ENCODE data around the gene PARP1.
A peak's percentile ranks its signal among the peaks of the same experiment; 100 is the strongest.

Gene PARP1

GRCh38 chr1:226355016-226355415, 52.9 kb downstream of the PARP1 start:
- H3K4me2 ChIP-seq (ENCODE audit: low read length), result peak overlapping the region; percentile 52
- peak overlapping the region; percentile 96 for H3K27ac ChIP-seq (ENCODE audit: low read depth, low read length, poor library complexity, severe bottlenecking)
- no peak for TF ChIP-seq CTCF (IDR thresholded peaks at IDR 0.05; ENCODE audit: low read length)
- no peak for TF ChIP-seq EZH2 (IDR thresholded peaks at IDR 0.05; ENCODE audit: borderline replicate concordance, low read length)
- peak overlapping the region; percentile 31 for H3K4me3 ChIP-seq (ENCODE audit: low read depth, low read length, poor library complexity, severe bottlenecking)
- H3K36me3 ChIP-seq (ENCODE audit: insufficient read depth, low read length), result peaks cover 28% of the 10 kb centered on the region
- H3F3A ChIP-seq (ENCODE audit: insufficient read depth, low read length), result peaks cover 12% of the 10 kb centered on the region; the same call in 1 of the 2 replicates
- peaks cover 67% of the 10 kb centered on the region for H3K4me1 ChIP-seq (ENCODE audit: insufficient read depth, low read length, severe bottlenecking)
- no peaks in the 10 kb centered on the region for H3K9me3 ChIP-seq (ENCODE audit: low read length)
- H2AFZ ChIP-seq (ENCODE audit: low read length), result no peak overlapping the region
- no peaks in the 10 kb centered on the region for H3K27me3 ChIP-seq (ENCODE audit: insufficient read depth, low read length)
- H3K79me2 ChIP-seq (ENCODE audit: insufficient read depth, low read length), result no peaks in the 10 kb centered on the region
- H3K9me2 ChIP-seq (ENCODE audit: low read depth, low read length), result no peaks in the 10 kb centered on the region
- H4K20me1 ChIP-seq (ENCODE audit: insufficient read depth, low read length), result no peaks in the 10 kb centered on the region
- peak overlapping the region; percentile 65 for H3K9ac ChIP-seq (ENCODE audit: low read length)

GRCh38 chr1:226353698-226354525, 54.0 kb downstream of the PARP1 start:
- Histone ChIP-seq H3K36me3 (ENCODE audit: insufficient read depth, low read length) (peaks cover 17% of the 10 kb centered on the region), H3K27ac (ENCODE audit: low read depth, low read length, poor library complexity, severe bottlenecking) (peak overlapping the region; percentile 96), H3K27me3 (ENCODE audit: insufficient read depth, low read length) (no peaks in the 10 kb centered on the region), H3K4me3 (ENCODE audit: low read depth, low read length, poor library complexity, severe bottlenecking) (peak overlapping the region; percentile 33), H3K4me1 (ENCODE audit: insufficient read depth, low read length, severe bottlenecking) (peaks cover 78% of the 10 kb centered on the region), H3K9me3 (ENCODE audit: low read length) (no peaks in the 10 kb centered on the region), H3F3A (ENCODE audit: insufficient read depth, low read length) (peaks cover 12% of the 10 kb centered on the region; the same call in 1 of the 2 replicates), H4K20me1 (ENCODE audit: insufficient read depth, low read length) (no peaks in the 10 kb centered on the region), H3K79me2 (ENCODE audit: insufficient read depth, low read length) (no peaks in the 10 kb centered on the region), H2AFZ (ENCODE audit: low read length) (no peak overlapping the region), H3K9me2 (ENCODE audit: low read depth, low read length) (no peaks in the 10 kb centered on the region), H3K4me2 (ENCODE audit: low read length) (peak overlapping the region; percentile 60), H3K9ac (ENCODE audit: low read length) (peak overlapping the region; percentile 65)
- TF ChIP-seq EZH2 (IDR thresholded peaks at IDR 0.05; ENCODE audit: borderline replicate concordance, low read length) (no peak), CTCF (IDR thresholded peaks at IDR 0.05; ENCODE audit: low read length) (no peak)

- Histone ChIP-seq H3K27ac (ENCODE audit: low read depth, low read length, poor library complexity, severe bottlenecking) (peak overlapping the region; percentile 96), H3K9me3 (ENCODE audit: low read length) (no peaks in the 10 kb centered on the region), H4K20me1 (ENCODE audit: insufficient read depth, low read length) (no peaks in the 10 kb centered on the region), H3K9ac (ENCODE audit: low read length) (no peak overlapping the region), H3K4me2 (ENCODE audit: low read length) (no peak overlapping the region), H3F3A (ENCODE audit: insufficient read depth, low read length) (peaks cover 12% of the 10 kb centered on the region; the same call in 1 of the 2 replicates), H3K79me2 (ENCODE audit: insufficient read depth, low read length) (no peaks in the 10 kb centered on the region), H3K27me3 (ENCODE audit: insufficient read depth, low read length) (no peaks in the 10 kb centered on the region), H3K36me3 (ENCODE audit: insufficient read depth, low read length) (no peaks in the 10 kb centered on the region), H3K4me3 (ENCODE audit: low read depth, low read length, poor library complexity, severe bottlenecking) (no peak overlapping the region), H3K9me2 (ENCODE audit: low read depth, low read length) (no peaks in the 10 kb centered on the region), H3K4me1 (ENCODE audit: insufficient read depth, low read length, severe bottlenecking) (peaks cover 72% of the 10 kb centered on the region), H2AFZ (ENCODE audit: low read length) (no peak overlapping the region)
- TF ChIP-seq CTCF (IDR thresholded peaks at IDR 0.05; ENCODE audit: low read length), result no peak
- no peak for TF ChIP-seq EZH2 (IDR thresholded peaks at IDR 0.05; ENCODE audit: borderline replicate concordance, low read length)
Measured at GRCh38 chr1:226351709-226352108, 56.2 kb downstream of the PARP1 start.
